K562 (cell line): ENCODE measurements around the gene SPRED2. TPM values are rescaled to one million over a fixed set of nuclear protein-coding genes. Genes with fewer than 3 reads are reported as not detected.

Experiments used
- ATAC-seq: fragments of 200-7000 bp; cut with Tn5 transposase; 3 replicates; pipeline ENCODE4 v1.9.1; 2020; ENCODE audit warnings: moderate library complexity
- BruUV-seq: library from RNA; stranded (reverse); fragments of 400-500 nt; replicated peaks from 2 replicates; lab custom pipeline; 2021; lab: Mats Ljungman, UMichigan
- CTCF ChIA-PET: fragments of 300-600 bp; formaldehyde crosslinking; extraction: SDS; loops from one replicate; lab custom pipeline; 2021; ENCODE audit warnings: low intra/inter-chr PET ratio; lab: Yijun Ruan, JAX
- POLR2A ChIA-PET: fragments of 300-600, 350-650 bp; sonication (Branson Sonifier 250); formaldehyde crosslinking; extraction: SDS; loops from one replicate; lab custom pipeline; 2021; ENCODE audit warnings: antibody characterized with exemption, inconsistent platforms; lab: Yijun Ruan, JAX
- DNase-seq, 4 experiments: peaks; one replicate each; pipeline versions ENCODE4 v3.0.0 to v3.0.0-alpha.2; 2011 to 2018; ENCODE audit warnings: low spot score in 3 of 4, mixed read lengths in 3 of 4; ENCODE audit errors: extremely low read depth in 1 of 4
- FAIRE-seq: peaks from 2 replicates; lab custom pipeline; 2011; peaks lifted over from hg19 to GRCh38; lab: Jason Lieb, UNC
- H2AFZ ChIP-seq: 2 replicates; pipeline ENCODE4 v1.6.0; 2011; ENCODE audit warnings: low read depth, low read length, control low read depth, inconsistent platforms
- H3K27ac ChIP-seq: fragments of 200-600 bp; 3 replicates; pipeline ENCODE4 v1.8.0; 2011; ENCODE audit warnings: low read depth, mild to moderate bottlenecking, control low read depth, inconsistent platforms, low read length, moderate library complexity, mixed read lengths; ENCODE audit errors: extremely low read depth
- H3K27me3 ChIP-seq, 2 experiments: fragments of 300-600 bp in 1 of 2; 2 replicates in 1 of 2; 3 replicates in 1 of 2; pipeline versions ENCODE4 v1.6.0 to v1.8.0; 2011; ENCODE audit warnings: inconsistent platforms in 2 of 2, low read length in 2 of 2, mild to moderate bottlenecking in 1 of 2, mixed read lengths in 1 of 2, moderate library complexity in 1 of 2; ENCODE audit not compliant: control insufficient read depth in 2 of 2, insufficient read depth in 2 of 2
- H3K36me3 ChIP-seq: fragments of 300-600 bp; 3 replicates; pipeline ENCODE4 v1.8.0; 2011; ENCODE audit warnings: mild to moderate bottlenecking, low read length, inconsistent platforms; ENCODE audit not compliant: control insufficient read depth, insufficient read depth
- H3K4me1 ChIP-seq, 2 experiments: fragments of 200-600 bp in 1 of 2; replicated peaks in 1 of 2; 2 replicates in 1 of 2; 3 replicates in 1 of 2; pipeline versions ENCODE4 v1.5.1 to v1.8.0; 2011; ENCODE audit warnings: inconsistent platforms in 2 of 2, low read length in 2 of 2, mild to moderate bottlenecking in 1 of 2, mixed read lengths in 1 of 2, moderate library complexity in 1 of 2; ENCODE audit not compliant: control insufficient read depth in 2 of 2, insufficient read depth in 2 of 2
- H3K4me2 ChIP-seq: 2 replicates; pipeline ENCODE4 v1.6.1; 2011; ENCODE audit warnings: low read length, control low read depth, inconsistent platforms, mixed read lengths; ENCODE audit not compliant: insufficient read depth
- H3K4me3 ChIP-seq: fragments of 200-600 bp; sonication (generic), shearing (Covaris generic); 2 replicates; pipeline ENCODE4 v1.5.1; 2016; ENCODE audit warnings: control low read depth, inconsistent platforms
- H3K79me2 ChIP-seq: fragments of 200-600 bp; 3 replicates; pipeline ENCODE4 v1.8.0; 2011; ENCODE audit warnings: low read length, inconsistent platforms; ENCODE audit not compliant: control insufficient read depth, insufficient read depth
- H3K9ac ChIP-seq, 2 experiments: 2 replicates each; pipeline versions ENCODE4 v1.6.0 to v1.6.1; 2011; ENCODE audit warnings: low read depth in 2 of 2, low read length in 2 of 2, control low read depth in 1 of 2, inconsistent platforms in 1 of 2, mild to moderate bottlenecking in 1 of 2, mixed read lengths in 1 of 2; ENCODE audit not compliant: insufficient read depth in 1 of 2
- H3K9me1 ChIP-seq: one replicate; pipeline ENCODE4 v1.6.0; 2011; ENCODE audit warnings: inconsistent platforms, mild to moderate bottlenecking, low read length, moderate library complexity; ENCODE audit not compliant: control insufficient read depth, insufficient read depth
- H3K9me3 ChIP-seq: replicated peaks from 2 replicates; pipeline ENCODE4 v1.5.1; 2011; ENCODE audit warnings: low read depth, low read length, inconsistent platforms; ENCODE audit not compliant: control insufficient read depth, insufficient read depth
- H4K20me1 ChIP-seq: replicated peaks from 2 replicates; pipeline ENCODE4 v1.6.1; 2011; ENCODE audit warnings: low read length, inconsistent platforms, mixed read lengths; ENCODE audit not compliant: control insufficient read depth, insufficient read depth
- ARID1B ChIP-seq: fragments of 450-650 bp; IDR thresholded peaks from 2 replicates; pipeline ENCODE4 v1.6.1; 2016; ENCODE audit warnings: antibody characterized with exemption, mild to moderate bottlenecking, inconsistent platforms
- BDP1 ChIP-seq: IDR thresholded peaks from 3 replicates; pipeline ENCODE4 v1.6.1; 2011; ENCODE audit not compliant: insufficient read length, insufficient read depth
- EZH2 ChIP-seq: IDR thresholded peaks from 2 replicates; pipeline ENCODE4 v1.6.1; 2012; ENCODE audit warnings: low read depth, mild to moderate bottlenecking, inconsistent platforms, low read length, borderline replicate concordance
- HDAC6 ChIP-seq: IDR thresholded peaks from 2 replicates; pipeline ENCODE4 v1.6.1; 2012; ENCODE audit warnings: low read depth, mild to moderate bottlenecking, control low read depth, inconsistent platforms, low read length, moderate library complexity
- ILK ChIP-seq: fragments of 450-650 bp; IDR thresholded peaks from 2 replicates; pipeline ENCODE4 v1.6.1; 2016; ENCODE audit warnings: missing genetic modification characterization, low read depth, mild to moderate bottlenecking, missing compliant biosample characterization, moderate library complexity, borderline replicate concordance
- MCM5 ChIP-seq: fragments of 450-650 bp; IDR thresholded peaks from 2 replicates; pipeline ENCODE4 v1.6.1; 2016; ENCODE audit warnings: low read depth
- MLLT1 ChIP-seq, 2 experiments: fragments of 450-650 bp; IDR thresholded peaks; 2 replicates each; pipeline ENCODE4 v1.6.1; 2016
- MYC ChIP-seq, 2 experiments: fragments of 250-450 bp in 1 of 2; sonication (Bioruptor Pico) in 1 of 2; IDR thresholded peaks; 2 replicates each; pipeline versions ENCODE4 v1.5.1 to v1.6.1; 2012 to 2021; ENCODE audit warnings: low read depth in 2 of 2, borderline replicate concordance in 1 of 2, improper control_type of control experiment in 1 of 2, low read length in 1 of 2, mild to moderate bottlenecking in 1 of 2, moderate library complexity in 1 of 2
- NR2F6 ChIP-seq: fragments of 450-650 bp; formaldehyde crosslinking; IDR thresholded peaks from 2 replicates; pipeline ENCODE4 v1.4.0; 2020; ENCODE audit warnings: mild to moderate bottlenecking
- TRIM24 ChIP-seq, 2 experiments: fragments of 450-650 bp; IDR thresholded peaks; 2 replicates each; pipeline ENCODE4 v1.6.1; 2016
- ZNF24 ChIP-seq: fragments of 450-650 bp; IDR thresholded peaks from 2 replicates; pipeline ENCODE4 v1.6.1; 2016
- ZNF277 ChIP-seq: fragments of 250-450 bp; sonication (Bioruptor Pico); IDR thresholded peaks from 2 replicates; pipeline ENCODE4 v1.8.0; 2022; ENCODE audit warnings: inconsistent platforms, mild to moderate bottlenecking, moderate library complexity, borderline replicate concordance
- ZSCAN32 ChIP-seq: fragments of 450-650 bp; formaldehyde crosslinking; IDR thresholded peaks from 2 replicates; pipeline ENCODE4 v1.4.0; 2020; ENCODE audit warnings: mild to moderate bottlenecking, moderate library complexity
- WGBS: fragments of 100-300 bp; shearing (Covaris generic); methylation state at CpG from one replicate; pipeline ENCODE4 v1.1.6; 2016; ENCODE audit warnings: low coverage, mixed read lengths; ENCODE audit not compliant: insufficient coverage; ENCODE audit errors: missing lambda C conversion rate; 5-methylcytosine and 5-hydroxymethylcytosine counted together
- in situ Hi-C: fragments of 300-500 bp; cut with MboI; formaldehyde crosslinking; loops from 4 replicates; pipeline ENCODE4 v1.15.0; 2018; ENCODE audit warnings: inconsistent platforms, mixed read lengths
- intact Hi-C: fragments of 100-400 bp; cut with micrococcal nuclease; formaldehyde crosslinking; loops from 2 replicates; pipeline ENCODE4 v1.14.2; 2022
- polyA plus RNA-seq, 8 experiments: library from polyadenylated mRNA; depleted of rRNA in 4 of 8; stranded (reverse) in 5 of 8; unstranded in 3 of 8; fragments of >200 nt; fragmentation: Nextera tagmentation in 2 of 8; fragmentation: Illumina TruSeq in 1 of 8; extraction: Ambion mirVana in 2 of 8; extraction: Trizol in 1 of 8; gene quantifications; 2 replicates each; pipeline versions ENCODE4 v1.2.1 to v1.2.3, GENCODE V29; 2011 to 2014; ENCODE audit warnings: inconsistent platforms in 1 of 8, missing spikeins in 1 of 8
- total RNA-seq, 7 experiments: library from RNA; depleted of rRNA in 6 of 7; stranded (reverse); fragments of >200 nt in 6 of 7; fragmentation: Illumina TruSeq in 2 of 7; extraction: Trizol in 2 of 7; gene quantifications; 2 replicates each; pipeline versions ENCODE4 v1.2.1 to v1.2.3, GENCODE V29; 2011 to 2021; ENCODE audit warnings: low replicate concordance in 1 of 7
- TF ChIP-seq, protein P1 (sequence below): fragments of 250-450 bp; sonication (Bioruptor Pico); IDR thresholded peaks from 2 replicates; pipeline ENCODE4 v1.8.0; 2022; ENCODE audit warnings: moderate library complexity, mild to moderate bottlenecking, inconsistent platforms

SPRED2 gene
- total and polyA plus RNA-seq, 9 of the 15 experiments (the other 6 are each of a cell fraction or from before 2014, with no cell fraction given): 4.6 to 50.8 (median 14.1) TPM

GRCh38 chr2:65389476-65389875 is 42.9 kb downstream of the SPRED2 start:
- no peak for ATAC-seq
- FAIRE-seq: no peak
- CTCF ChIA-PET: no interaction called here
- in situ Hi-C loops: no loop called here
- Histone ChIP-seq H3K4me1 (peaks cover 18 to 34% of the 10 kb centered on the region in 2 experiments), H3K4me2 (no peak overlapping the region), H3K79me2 (peaks cover 93% of the 10 kb centered on the region), H3K9me1 (no peaks in the 10 kb centered on the region), H3K4me3 (no peak overlapping the region), H2AFZ (no peak overlapping the region), H3K36me3 (peaks cover 3% of the 10 kb centered on the region; the same call in 1 of the 3 replicates), H3K27me3 (no peaks in the 10 kb centered on the region), H3K9ac (no peak overlapping the region), H3K27ac (no peak overlapping the region), H4K20me1 (peaks cover 40% of the 10 kb centered on the region), H3K9me3 (no peaks in the 10 kb centered on the region)
- intact Hi-C loops: no loop called here
- BruUV-seq: no TSS peak
- WGBS: 79% methylated on average over 1 of the region's 1 CpG
- no peak for DNase-seq
- POLR2A ChIA-PET: interaction anchor here (1.1 kb wide), 1 partner anchor 22 kb away, joined by 3 read pairs; no protein-coding TSS in a partner anchor
- TF ChIP-seq ILK (tag) (no peak), BDP1 (no peak), HDAC6 (no peak), EZH2 (no peak), MYC (IDR thresholded peaks at IDR 0.05; ENCODE audit: low read depth, low read length) (no peak), MYC (CRISPR knock-in tag; IDR thresholded peaks at IDR 0.05; ENCODE audit: borderline replicate concordance, low read depth) (no peak), ZSCAN32 (CRISPR knock-in tag) (no peak), ZNF277 (CRISPR knock-in tag) (no peak), NR2F6 (CRISPR knock-in tag) (no peak), MCM5 (no peak), ZNF24 (no peak), ARID1B (no peak), MLLT1 (IDR thresholded peaks at IDR 0.05) (no peak), TRIM24 (IDR thresholded peaks at IDR 0.05) (no peak)
- TF ChIP-seq, protein P1, sequence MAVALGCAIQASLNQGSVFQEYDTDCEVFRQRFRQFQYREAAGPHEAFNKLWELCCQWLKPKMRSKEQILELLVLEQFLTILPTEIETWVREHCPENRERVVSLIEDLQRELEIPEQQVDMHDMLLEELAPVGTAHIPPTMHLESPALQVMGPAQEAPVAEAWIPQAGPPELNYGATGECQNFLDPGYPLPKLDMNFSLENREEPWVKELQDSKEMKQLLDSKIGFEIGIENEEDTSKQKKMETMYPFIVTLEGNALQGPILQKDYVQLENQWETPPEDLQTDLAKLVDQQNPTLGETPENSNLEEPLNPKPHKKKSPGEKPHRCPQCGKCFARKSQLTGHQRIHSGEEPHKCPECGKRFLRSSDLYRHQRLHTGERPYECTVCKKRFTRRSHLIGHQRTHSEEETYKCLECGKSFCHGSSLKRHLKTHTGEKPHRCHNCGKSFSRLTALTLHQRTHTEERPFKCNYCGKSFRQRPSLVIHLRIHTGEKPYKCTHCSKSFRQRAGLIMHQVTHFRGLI (CRISPR knock-in tag): no peak
- TF ChIP-seq, all 486 proteins: peak for 0
